Measurements from ENCODE around the gene CYB561D1.

GRCh38 chr1:109488696-109489095 is 5.2 kb upstream of the CYB561D1 start:
- TF ChIP-seq PATZ1 (CRISPR knock-in tag; IDR thresholded peaks at IDR 0.05; ENCODE audit: borderline replicate concordance): no peak
- TF ChIP-seq PPARA (CRISPR knock-in tag; IDR thresholded peaks at IDR 0.05; ENCODE audit: borderline replicate concordance): no peak
- no peak for TF ChIP-seq ZFP3 (CRISPR knock-in tag; IDR thresholded peaks at IDR 0.05)
- no peak for TF ChIP-seq CSRNP3 (CRISPR knock-in tag; IDR thresholded peaks at IDR 0.05)
- TF ChIP-seq CREB5 (CRISPR knock-in tag; IDR thresholded peaks at IDR 0.05; ENCODE audit: low read depth): no peak
- TF ChIP-seq ZC3H10 (CRISPR knock-in tag; IDR thresholded peaks at IDR 0.05): no peak
- TF ChIP-seq ARNTL (CRISPR knock-in tag; IDR thresholded peaks at IDR 0.05; ENCODE audit: borderline replicate concordance, low read depth): no peak
- TF ChIP-seq OSR1 (CRISPR knock-in tag; IDR thresholded peaks at IDR 0.05): no peak

Measured in SK-N-SH treated with all-trans-retinoic acid at 6 μM for 48 hours (cell line).